H54 (cell line): Measurements from ENCODE around the gene ISG20.

ENCODE experiments used
- DNase-seq: peaks from one replicate; pipeline ENCODE4 v3.0.0; 2011; ENCODE audit warnings: low spot score, mixed read lengths; ENCODE audit not compliant: insufficient read length
- FAIRE-seq: peaks from 3 replicates; lab custom pipeline; 2011; peaks lifted over from hg19 to GRCh38; lab: Jason Lieb, UNC
- POLR2A ChIP-seq: IDR thresholded peaks from 2 replicates; pipeline ENCODE4 v1.6.1; 2011; ENCODE audit warnings: low read depth, mild to moderate bottlenecking, low read length

Gene ISG20

GRCh38 chr15:88658972-88659931, 20.4 kb downstream of the ISG20 start:
- DNase-seq = no peak
- TF ChIP-seq POLR2A = no peak
- FAIRE-seq = no peak

GRCh38 chr15:88661041-88661700, 22.4 kb downstream of the ISG20 start:
- FAIRE-seq (no peak), DNase-seq (no peak)
- no peak for TF ChIP-seq POLR2A

GRCh38 chr15:88661761-88662556, 23.1 kb downstream of the ISG20 start:
- DNase-seq (no peak), FAIRE-seq (no peak)
- no peak for TF ChIP-seq POLR2A

DNA sequence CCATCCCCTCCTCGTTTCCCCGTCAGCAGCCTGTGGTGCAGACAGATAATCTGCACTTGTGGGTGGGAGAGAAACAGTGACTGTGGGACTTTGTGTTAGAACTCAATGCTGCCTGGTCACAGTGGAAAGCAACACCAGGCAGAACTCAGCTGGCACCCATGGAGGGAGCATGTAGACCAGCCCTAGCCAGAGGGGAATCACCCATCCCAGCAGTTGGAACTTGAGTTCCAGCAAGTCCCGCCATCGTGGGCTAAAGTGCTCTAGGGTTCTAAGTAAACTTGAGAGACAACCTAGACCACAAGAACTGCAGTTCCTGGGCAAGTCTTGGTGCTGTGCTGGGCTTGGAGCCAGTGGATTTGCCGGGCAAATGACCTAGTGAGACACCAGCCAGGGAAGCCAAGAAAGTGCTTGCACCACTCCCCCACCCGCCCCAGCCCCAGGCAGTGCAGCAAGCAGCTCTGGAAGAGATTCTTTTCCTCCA, 24.4 kb downstream of the ISG20 start:
- FAIRE-seq (no peak), DNase-seq (no peak)
- TF ChIP-seq POLR2A = no peak

- DNase-seq (no peak), FAIRE-seq (no peak)
- no peak for TF ChIP-seq POLR2A
Observed at GRCh38 chr15:88664151-88664778, 25.4 kb downstream of the ISG20 start.

GRCh38 chr15:88674661-88675060, 35.8 kb downstream of the ISG20 start:
- no peak for FAIRE-seq

GRCh38 chr15:88678755-88679154, 39.9 kb downstream of the ISG20 start:
- DNase-seq = no peak

More at GRCh38 chr15:88674661-88675060, 35.8 kb downstream of the ISG20 start:
- no peak for TF ChIP-seq POLR2A
- no peak for DNase-seq

GRCh38 chr15:88680241-88681001, 41.6 kb downstream of the ISG20 start:
- DNase-seq (no peak), FAIRE-seq (no peak)
- TF ChIP-seq POLR2A = no peak

More at GRCh38 chr15:88678755-88679154, 39.9 kb downstream of the ISG20 start:
- TF ChIP-seq POLR2A = no peak
- no peak for FAIRE-seq

GRCh38 chr15:88681610-88682221, 42.9 kb downstream of the ISG20 start:
- DNase-seq (no peak), FAIRE-seq (no peak)
- TF ChIP-seq POLR2A = no peak

DNA sequence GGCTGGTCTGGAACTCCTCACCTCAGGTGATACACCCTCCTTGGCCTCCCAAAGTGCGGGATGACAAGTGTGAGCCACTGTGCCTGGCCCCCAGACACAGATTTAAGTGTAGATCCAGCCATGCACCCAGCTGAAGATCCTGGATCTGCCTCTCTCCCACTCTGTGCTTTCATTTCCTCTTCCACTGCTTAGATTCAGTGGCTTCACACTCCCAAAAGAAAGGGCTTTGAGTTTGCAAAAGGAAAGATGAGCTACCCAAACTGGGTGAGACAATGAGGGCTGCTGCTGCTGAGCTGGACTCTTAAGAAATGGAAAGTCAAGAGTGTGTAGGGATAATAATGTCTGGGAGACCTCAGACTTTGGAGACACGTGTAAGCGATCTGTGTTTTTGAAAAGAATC, 45.5 kb downstream of the ISG20 start:
- TF ChIP-seq POLR2A = no peak
- no peak for FAIRE-seq
- DNase-seq = no peak

DNA sequence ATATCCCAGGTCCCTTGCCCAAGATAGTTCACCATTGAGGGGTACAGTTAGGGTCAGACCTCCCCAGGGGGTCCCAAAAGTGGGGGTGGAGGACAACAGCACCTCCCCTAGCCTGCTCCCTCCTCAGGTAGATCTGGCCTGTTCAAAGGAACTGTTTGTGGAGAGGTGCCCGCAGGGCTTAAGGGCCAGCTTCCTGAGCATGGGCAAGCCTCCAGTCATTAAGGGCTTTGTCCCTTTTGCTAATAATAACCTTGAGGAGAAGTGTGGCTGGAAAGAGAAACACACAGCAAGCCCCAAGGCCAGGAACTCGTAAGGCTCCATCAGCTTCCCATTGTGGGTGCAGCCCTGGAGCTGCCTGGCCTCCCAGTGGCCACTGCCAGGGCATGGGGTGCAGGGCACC, 47.4 kb downstream of the ISG20 start:
- TF ChIP-seq POLR2A = no peak
- FAIRE-seq (no peak), DNase-seq (no peak)

DNA sequence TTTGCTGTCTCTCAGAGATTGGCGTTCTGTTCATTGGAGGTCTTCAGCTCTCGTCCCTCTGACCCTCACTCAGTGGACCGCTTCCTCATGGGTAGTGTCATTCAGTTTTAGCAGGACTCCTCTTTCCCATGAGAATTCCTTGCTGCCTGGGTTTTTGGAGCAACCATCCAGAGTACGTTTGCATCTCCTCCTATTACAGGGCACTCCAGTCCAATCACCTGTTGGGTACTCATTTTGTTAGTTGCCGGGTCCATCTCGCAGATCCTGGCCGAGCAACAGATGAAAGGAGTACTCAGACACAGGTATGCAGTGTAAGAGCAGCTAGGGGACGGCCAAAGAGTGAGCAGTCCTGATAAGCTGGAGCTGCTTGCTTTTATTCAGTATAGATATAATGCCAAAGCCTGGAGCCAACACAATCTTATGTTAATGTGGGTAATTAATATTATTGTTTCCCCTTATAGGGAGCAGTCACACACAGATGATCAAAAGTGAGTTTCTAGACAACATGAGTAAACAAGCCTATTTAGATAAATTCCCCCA, 49.6 kb downstream of the ISG20 start:
- FAIRE-seq = no peak
- no peak for TF ChIP-seq POLR2A
- DNase-seq = no peak
